DMS79 (cell line): Measurements from ENCODE around the gene SYT4.

Source experiments
- DNase-seq: peaks from one replicate; lab custom pipeline; 2025; lab: John Stamatoyannopoulos, UW

Gene SYT4

DNA sequence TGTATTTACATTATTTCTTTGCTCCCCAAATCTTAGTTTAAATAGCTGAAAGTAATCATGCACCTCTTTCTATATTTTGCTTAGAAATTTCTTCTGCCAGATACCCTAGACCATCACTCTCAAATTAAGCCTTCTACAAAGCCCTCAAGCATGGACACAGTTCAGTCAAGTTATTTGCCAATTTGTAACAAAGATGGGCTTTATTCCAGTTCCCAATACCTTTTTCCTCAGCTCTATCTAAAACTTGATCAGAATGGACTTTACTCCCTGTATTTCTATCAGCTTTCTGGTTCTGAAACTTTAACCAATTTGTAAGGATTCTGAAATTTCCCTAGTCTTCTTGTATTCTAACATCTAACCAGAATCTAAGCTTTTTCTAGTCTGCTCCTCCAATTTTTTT is 56.6 kb downstream of the SYT4 start:
- no peak for DNase-seq
